Mucosa of rectum (tissue), 2 donors: ENCODE data around the gene C2orf68.
"Not testable (repeated sequence)": the region's sequence is repeated elsewhere in the genome, so short reads cannot be mapped to it uniquely, and the experiment has no call there.

ENCODE experiments used
- H3K27ac ChIP-seq, 2 donors: one replicate each; pipeline ENCODE4 v1.7.0; 2013; ENCODE audit warnings: inconsistent platforms in 2 of 2, low read depth in 2 of 2, low read length in 2 of 2
- H3K27me3 ChIP-seq, 2 donors: one replicate each; pipeline ENCODE4 v1.7.0; 2013; ENCODE audit warnings: low read length in 2 of 2; ENCODE audit not compliant: control insufficient read depth in 2 of 2, insufficient read depth in 2 of 2
- H3K36me3 ChIP-seq, 2 donors: one replicate each; pipeline ENCODE4 v1.7.0; 2013; ENCODE audit warnings: low read length in 2 of 2; ENCODE audit not compliant: control insufficient read depth in 2 of 2, insufficient read depth in 2 of 2
- H3K4me1 ChIP-seq, 2 donors: one replicate each; pipeline ENCODE4 v1.7.0; 2013; ENCODE audit warnings: low read length in 2 of 2, mild to moderate bottlenecking in 1 of 2; ENCODE audit not compliant: control insufficient read depth in 2 of 2, insufficient read depth in 2 of 2
- H3K4me3 ChIP-seq, 2 donors: one replicate each; pipeline ENCODE4 v1.7.0; 2013; ENCODE audit warnings: low read length in 2 of 2
- H3K9ac ChIP-seq, 2 donors: one replicate each; pipeline ENCODE4 v1.7.0; 2013; ENCODE audit warnings: low read length in 2 of 2, low read depth in 1 of 2, mild to moderate bottlenecking in 1 of 2
- H3K9me3 ChIP-seq, 2 donors: one replicate each; pipeline ENCODE4 v1.7.0; 2013; ENCODE audit warnings: low read length in 2 of 2; ENCODE audit not compliant: control insufficient read depth in 2 of 2
- donor health status: healthy.
- donor health status: Normal muscosa, but diverticular disease.

C2orf68 gene

GRCh38 chr2:85611705-85612587, at the start of gene C2orf68:
Gene C2orf68, minus strand, starts transcription at chr2:85612066. Its CDS starts 82 bp downstream, at chr2:85611984.
- H3K9ac ChIP-seq: peak within 1 kb of the TSS; percentile 79 to 88
- H3K4me3 ChIP-seq: peak within 1 kb of the TSS; percentile 93
- no peaks in the 10 kb centered on the region for H3K9me3 ChIP-seq
- peaks cover 22 to 26% of the 10 kb centered on the region in 2 donors for H3K36me3 ChIP-seq
- no peaks in the 10 kb centered on the region for H3K27me3 ChIP-seq
- H3K4me1 ChIP-seq: peaks cover 8 to 15% of the 10 kb centered on the region in 2 donors
- peak within 1 kb of the TSS; percentile 84 to 87 for H3K27ac ChIP-seq

DNA sequence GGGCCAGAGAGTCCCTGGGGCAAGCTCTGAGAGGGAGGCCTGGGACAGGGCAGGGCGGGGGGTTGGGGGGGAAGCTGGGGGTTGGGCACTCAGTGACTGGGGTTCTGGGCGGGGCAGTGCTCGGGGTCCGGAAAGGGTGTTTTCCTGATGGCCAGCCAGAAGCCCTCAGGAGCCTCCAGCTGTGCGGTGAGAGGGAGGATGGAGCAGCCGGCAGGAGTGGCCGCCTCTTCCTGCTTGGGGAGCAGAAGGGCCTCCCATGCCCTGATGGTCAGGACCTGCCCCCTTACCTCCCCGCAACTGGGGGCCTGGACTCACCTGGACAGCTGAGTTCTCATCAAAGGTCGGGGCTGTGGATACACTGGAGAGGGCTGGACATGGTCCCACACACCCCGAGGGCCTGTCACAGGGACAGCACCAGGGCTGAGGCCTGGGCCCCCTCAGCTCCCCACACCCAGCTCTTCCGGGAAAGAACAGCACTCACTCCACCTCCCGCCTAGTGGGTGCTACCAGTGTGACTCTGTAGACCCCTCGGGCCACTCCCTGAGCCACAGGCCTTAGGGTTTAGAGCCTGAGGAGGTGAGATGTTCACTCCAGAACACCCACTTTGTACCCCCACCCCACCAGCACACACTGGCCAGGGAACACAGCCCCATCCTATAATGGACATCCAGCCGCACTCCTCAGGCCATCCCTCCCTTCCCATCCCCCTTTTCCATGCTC, 49.4 kb upstream of the C2orf68 start:
- Histone ChIP-seq H3K9ac (no peak overlapping the region), H3K36me3 (peaks cover 0 to 7% of the 10 kb centered on the region in 2 donors), H3K27ac (no peak overlapping the region), H3K4me1 (no peaks in the 10 kb centered on the region), H3K4me3 (no peak overlapping the region), H3K9me3 (no peaks in the 10 kb centered on the region), H3K27me3 (no peaks in the 10 kb centered on the region)

DNA sequence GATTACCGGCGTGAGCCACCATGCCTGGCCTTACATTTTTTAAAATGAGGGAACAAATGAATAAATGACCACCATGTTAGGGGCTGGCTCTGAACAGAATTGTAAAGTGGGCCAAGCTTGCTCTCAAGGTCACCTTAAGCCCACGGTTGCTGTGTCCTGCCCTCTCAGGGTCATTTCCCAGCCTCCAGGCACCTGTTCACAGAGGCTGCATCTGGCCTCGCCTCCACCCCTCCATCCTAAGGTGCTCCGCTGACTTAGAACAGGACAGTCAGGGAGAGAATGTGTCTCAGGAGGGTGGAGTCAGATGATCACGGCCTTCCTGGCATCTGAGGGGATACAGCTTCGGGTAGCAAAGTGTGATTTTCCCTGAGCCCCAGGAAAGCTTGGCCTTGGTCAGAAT, 48.9 kb upstream of the C2orf68 start:
- no peak overlapping the region for H3K9ac ChIP-seq
- no peaks in the 10 kb centered on the region for H3K4me1 ChIP-seq
- H3K27me3 ChIP-seq: no peaks in the 10 kb centered on the region
- peaks cover 0 to 11% of the 10 kb centered on the region in 2 donors for H3K36me3 ChIP-seq
- no peak overlapping the region for H3K27ac ChIP-seq
- no peak overlapping the region for H3K4me3 ChIP-seq
- H3K9me3 ChIP-seq: no peaks in the 10 kb centered on the region

- H3K27ac ChIP-seq, H3K9me3 ChIP-seq, H3K4me1 ChIP-seq, H3K27me3 ChIP-seq, H3K9ac ChIP-seq, H3K4me3 ChIP-seq: not testable (repeated sequence)
- peaks cover 0 to 14% of the 10 kb centered on the region in 2 donors for H3K36me3 ChIP-seq
Observed at GRCh38 chr2:85660301-85660700, 48.4 kb upstream of the C2orf68 start.

GRCh38 chr2:85659324-85659981, 47.6 kb upstream of the C2orf68 start:
- no peak overlapping the region for H3K4me3 ChIP-seq
- H3K27me3 ChIP-seq: no peaks in the 10 kb centered on the region
- no peak overlapping the region for H3K9ac ChIP-seq
- H3K27ac ChIP-seq: no peak overlapping the region
- H3K36me3 ChIP-seq: peaks cover 0 to 14% of the 10 kb centered on the region in 2 donors
- no peaks in the 10 kb centered on the region for H3K4me1 ChIP-seq
- no peaks in the 10 kb centered on the region for H3K9me3 ChIP-seq

DNA sequence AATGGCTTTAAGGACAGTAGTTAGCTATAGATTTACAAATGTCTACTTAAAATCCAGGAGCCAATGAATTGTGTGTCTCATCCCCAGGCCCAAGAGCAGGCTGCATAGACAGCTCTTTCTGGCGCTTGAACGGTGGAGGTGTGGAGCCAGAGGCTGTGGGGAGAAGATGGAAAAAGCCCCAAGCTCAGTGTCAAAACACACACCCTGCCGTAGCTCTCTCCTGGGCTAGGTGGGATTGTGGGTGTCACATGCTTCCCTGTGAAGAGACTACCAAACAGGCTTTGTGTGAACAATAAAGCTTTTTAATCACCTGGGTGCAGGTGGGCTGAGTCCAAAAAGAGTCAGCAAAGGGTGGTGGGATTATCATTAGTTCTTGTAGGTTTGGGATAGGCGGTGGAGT, 45.5 kb upstream of the C2orf68 start:
- H3K27me3 ChIP-seq, H3K4me3 ChIP-seq, H3K9ac ChIP-seq, H3K27ac ChIP-seq, H3K9me3 ChIP-seq, H3K4me1 ChIP-seq: not testable (repeated sequence)
- peaks cover 3 to 18% of the 10 kb centered on the region in 2 donors for H3K36me3 ChIP-seq

DNA sequence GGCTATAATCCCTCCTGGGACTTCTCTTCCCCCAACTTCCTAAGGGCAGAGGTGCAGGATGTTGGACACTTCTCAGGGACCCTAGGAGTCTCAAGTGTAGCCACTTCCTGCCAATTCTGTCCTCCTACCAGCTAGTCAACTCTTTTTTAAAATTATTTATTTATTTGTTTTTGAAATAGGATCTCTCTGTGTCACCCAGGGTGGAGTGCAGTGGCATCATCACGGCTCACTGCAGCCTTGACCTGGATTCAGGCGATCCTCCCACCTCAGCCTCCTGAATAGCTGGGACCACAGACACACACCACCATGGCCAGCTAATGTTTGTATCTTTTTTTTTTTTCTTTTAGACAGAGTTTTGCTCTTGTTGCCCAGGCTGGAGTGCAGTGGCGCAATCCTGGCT, 44.6 kb upstream of the C2orf68 start:
- H3K27ac ChIP-seq: no peak overlapping the region
- H3K9me3 ChIP-seq: no peaks in the 10 kb centered on the region
- H3K4me1 ChIP-seq: no peaks in the 10 kb centered on the region
- H3K27me3 ChIP-seq: no peaks in the 10 kb centered on the region
- H3K36me3 ChIP-seq: peaks cover 3 to 18% of the 10 kb centered on the region in 2 donors
- no peak overlapping the region for H3K9ac ChIP-seq
- H3K4me3 ChIP-seq: no peak overlapping the region

GRCh38 chr2:85655961-85656417, 44.1 kb upstream of the C2orf68 start:
- peaks cover 3 to 18% of the 10 kb centered on the region in 2 donors for H3K36me3 ChIP-seq
- no peak overlapping the region for H3K27ac ChIP-seq
- H3K9me3 ChIP-seq: no peaks in the 10 kb centered on the region

GRCh38 chr2:85653996-85654395, 42.1 kb upstream of the C2orf68 start:
- Histone ChIP-seq H3K4me3 (no peak overlapping the region), H3K27ac (no peak overlapping the region), H3K27me3 (no peaks in the 10 kb centered on the region), H3K9me3 (no peaks in the 10 kb centered on the region), H3K36me3 (peaks cover 11 to 26% of the 10 kb centered on the region in 2 donors), H3K4me1 (no peaks in the 10 kb centered on the region), H3K9ac (no peak overlapping the region)

More at GRCh38 chr2:85655961-85656417, 44.1 kb upstream of the C2orf68 start:
- Histone ChIP-seq H3K27me3 (no peaks in the 10 kb centered on the region), H3K9ac (no peak overlapping the region), H3K4me1 (no peaks in the 10 kb centered on the region), H3K4me3 (no peak overlapping the region)

DNA sequence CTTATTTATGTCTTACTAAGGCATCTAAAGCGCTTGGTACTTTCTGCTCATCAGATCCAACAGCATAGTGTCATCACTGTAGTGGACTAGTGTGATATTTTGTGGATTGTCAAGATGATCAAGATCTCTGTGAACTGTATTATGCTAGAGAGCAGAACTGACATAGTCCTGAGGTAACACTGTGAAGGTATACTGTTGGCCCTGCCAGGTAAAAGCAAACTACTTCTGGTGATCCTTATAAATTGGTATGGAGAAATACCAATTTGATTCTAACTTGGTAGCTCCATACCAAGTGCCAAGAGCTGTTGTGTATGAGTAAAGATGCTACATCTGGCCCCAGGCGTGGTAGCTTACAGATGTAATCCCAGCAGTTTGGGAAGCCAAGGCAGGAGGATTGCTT, 40.2 kb upstream of the C2orf68 start:
- Histone ChIP-seq H3K9ac (no peak overlapping the region), H3K36me3 (peaks cover 29 to 39% of the 10 kb centered on the region in 2 donors), H3K27ac (no peak overlapping the region), H3K4me1 (no peaks in the 10 kb centered on the region), H3K27me3 (no peaks in the 10 kb centered on the region), H3K9me3 (no peaks in the 10 kb centered on the region), H3K4me3 (no peak overlapping the region)
